HG03432 (cell line): Measurements from ENCODE around the gene PTCHD1.

ENCODE experiments used
- ATAC-seq: cut with Tn5 transposase; IDR thresholded peaks from one replicate; pipeline ENCODE4 v1.9.1; 2021; ENCODE audit warnings: mild to moderate bottlenecking, moderate library complexity; ENCODE audit not compliant: unreplicated experiment

Gene PTCHD1

DNA sequence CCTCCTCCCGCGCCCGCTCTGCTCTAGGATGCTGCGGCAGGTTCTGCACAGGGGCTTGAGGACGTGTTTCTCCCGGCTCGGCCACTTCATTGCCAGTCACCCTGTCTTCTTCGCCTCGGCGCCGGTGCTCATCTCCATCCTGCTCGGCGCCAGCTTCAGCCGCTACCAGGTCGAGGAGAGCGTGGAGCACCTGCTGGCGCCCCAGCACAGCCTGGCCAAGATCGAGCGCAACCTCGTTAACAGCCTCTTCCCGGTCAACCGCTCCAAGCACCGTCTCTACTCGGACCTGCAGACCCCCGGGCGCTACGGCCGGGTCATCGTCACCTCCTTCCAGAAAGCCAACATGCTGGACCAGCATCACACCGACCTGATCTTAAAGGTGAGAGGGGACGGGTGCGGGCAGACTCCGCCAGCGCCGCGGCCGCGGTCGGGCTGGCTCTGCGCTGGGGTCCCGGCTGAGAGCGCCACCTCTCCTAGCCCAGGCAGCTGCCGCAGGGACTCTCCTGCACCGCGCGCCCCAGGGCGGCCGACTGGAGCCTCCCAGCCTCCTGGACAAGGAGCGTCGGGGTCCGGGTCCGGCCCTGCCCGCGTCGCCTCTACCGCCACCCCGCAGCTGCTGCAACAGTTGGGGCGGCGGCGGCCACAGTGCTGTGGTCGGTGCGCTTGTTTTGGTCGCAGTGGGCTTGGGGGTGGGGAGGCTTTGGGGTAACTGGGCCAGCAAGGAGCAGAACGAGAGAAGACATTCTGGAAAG is at the start of gene PTCHD1:
Gene PTCHD1 (plus strand): TSS at position 2 of the 752 bp plus-strand sequence. CDS start 27 bp downstream, at position 29.
- ATAC-seq = no peak

- no peak for ATAC-seq
These were observed 47.9 kb upstream of the PTCHD1 start for GRCh38 chrX:23286731-23287130.

DNA sequence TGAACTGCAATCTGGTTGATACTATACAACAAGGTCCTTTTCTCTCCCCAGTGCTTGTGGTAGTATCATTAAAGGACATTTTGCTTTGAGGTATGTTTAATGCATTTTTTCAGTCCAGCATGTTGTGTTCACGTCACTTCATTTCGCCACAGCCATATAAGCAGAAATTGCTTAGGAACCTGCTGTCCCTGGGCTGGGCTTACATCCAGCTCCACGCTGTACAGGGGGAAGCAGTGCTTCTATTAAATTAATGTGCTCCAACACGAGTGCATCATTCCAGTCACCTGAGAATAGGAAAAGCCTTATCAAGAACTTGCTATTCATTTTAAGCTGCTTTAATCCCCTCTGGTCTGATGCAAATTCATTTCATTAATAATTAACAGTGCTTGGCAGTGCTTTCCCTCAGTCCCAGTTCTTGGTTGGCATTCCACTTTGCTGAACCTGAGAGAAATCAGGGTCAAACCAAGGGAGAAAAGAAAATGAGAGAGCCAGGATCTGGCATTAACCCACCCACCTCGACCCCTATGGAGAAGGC is 47.4 kb upstream of the PTCHD1 start:
- ATAC-seq = no peak

DNA sequence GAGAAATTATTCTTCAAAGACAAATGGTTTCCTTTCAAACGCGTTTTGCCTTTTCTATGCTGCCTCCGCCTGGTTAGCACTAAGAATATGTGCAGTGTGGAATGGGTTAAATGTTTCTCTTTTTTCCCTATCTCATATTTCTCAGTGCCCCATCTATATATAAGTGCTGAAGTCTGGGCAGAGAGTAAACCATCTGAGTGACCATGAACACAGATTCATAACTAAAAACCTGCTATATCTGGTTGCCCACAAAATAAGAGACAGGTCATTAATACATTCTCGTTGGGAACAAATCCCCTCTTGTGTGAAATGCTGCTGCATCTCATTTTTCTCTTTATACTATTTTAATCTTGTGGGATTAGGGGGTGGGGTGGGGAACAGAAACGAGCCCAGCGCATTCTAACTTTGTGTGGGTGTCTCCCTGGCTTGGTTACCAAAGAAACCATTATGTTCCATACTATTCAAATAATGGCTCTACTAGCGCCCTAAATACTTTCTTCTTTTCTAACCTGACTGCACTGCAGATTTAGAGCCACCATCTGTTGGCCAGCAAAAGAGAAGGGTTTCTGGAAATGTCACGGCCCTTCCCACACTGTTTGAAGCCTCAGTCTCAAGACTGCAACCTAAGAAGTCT is 42.2 kb upstream of the PTCHD1 start:
- no peak for ATAC-seq

- ATAC-seq = no peak
These were observed 41.5 kb upstream of the PTCHD1 start for GRCh38 chrX:23292988-23293651.

- no peak for ATAC-seq
These were observed 29.8 kb upstream of the PTCHD1 start for GRCh38 chrX:23304881-23305280.

- no peak for ATAC-seq
These were observed 22.9 kb upstream of the PTCHD1 start for GRCh38 chrX:23311731-23312130.

DNA sequence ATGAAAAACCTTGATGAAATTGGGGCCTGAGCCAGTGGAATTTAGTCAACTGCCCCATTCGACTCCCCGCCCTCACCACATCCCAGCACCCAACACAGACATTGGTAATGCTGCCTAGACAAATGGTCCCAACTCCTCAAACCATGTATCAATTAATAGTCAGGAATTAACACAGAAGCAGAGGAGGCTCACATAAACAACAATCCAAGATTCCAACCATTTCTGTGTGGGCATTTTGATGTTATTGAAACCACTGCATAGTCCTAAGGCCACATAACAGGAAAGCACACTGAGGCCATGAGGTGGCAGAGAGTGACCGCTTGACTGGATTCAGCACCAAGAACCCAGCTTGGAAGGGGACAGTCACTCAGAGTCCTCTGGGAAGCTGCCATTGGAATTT is 22.5 kb upstream of the PTCHD1 start:
- no peak for ATAC-seq

GRCh38 chrX:23317799-23318724 is 16.6 kb upstream of the PTCHD1 start:
- peak; percentile 78 for ATAC-seq

GRCh38 chrX:23327104-23327503 is 7.5 kb upstream of the PTCHD1 start:
- ATAC-seq = no peak

GRCh38 chrX:23331701-23332100 is 2.9 kb upstream of the PTCHD1 start:
- no peak for ATAC-seq

DNA sequence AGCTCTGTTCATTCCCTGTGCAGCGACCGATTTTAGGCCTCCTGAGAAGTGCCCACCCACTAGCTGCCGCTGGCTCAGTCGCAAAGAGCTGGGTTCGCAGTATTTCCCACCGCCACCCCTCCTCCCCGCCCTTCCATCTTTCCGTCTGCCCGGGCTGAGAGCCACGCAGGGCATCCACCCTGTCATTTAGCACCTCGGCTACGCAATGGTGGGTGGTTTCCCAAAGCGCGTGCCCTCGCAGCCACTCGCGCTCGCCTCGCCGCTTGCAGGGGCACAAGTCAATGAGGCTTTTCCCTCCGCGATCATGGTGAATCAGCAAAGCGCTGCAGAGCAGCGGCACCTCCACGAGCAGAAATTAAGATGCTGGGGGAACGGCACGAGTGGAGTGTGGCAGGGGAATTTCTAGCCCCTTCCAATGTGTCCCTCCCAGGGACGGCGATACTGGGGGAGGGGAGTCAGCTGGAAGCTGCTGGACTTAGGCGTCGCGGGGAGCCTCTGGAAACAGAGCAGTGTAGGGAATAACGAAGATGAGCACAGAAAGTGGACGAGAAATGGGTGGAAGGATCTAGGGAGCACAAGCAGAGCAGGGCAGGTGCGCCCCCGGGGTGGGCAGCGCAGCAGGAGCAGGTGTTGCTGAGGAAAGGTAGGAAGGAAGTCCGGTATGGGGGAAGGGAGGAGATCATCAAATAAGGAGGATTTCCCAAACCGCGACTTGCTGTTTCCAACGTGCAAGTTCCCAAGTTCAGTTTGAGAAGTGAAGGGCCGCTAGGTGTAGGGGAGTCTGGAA is 2.4 kb upstream of the PTCHD1 start:
- no peak for ATAC-seq

DNA sequence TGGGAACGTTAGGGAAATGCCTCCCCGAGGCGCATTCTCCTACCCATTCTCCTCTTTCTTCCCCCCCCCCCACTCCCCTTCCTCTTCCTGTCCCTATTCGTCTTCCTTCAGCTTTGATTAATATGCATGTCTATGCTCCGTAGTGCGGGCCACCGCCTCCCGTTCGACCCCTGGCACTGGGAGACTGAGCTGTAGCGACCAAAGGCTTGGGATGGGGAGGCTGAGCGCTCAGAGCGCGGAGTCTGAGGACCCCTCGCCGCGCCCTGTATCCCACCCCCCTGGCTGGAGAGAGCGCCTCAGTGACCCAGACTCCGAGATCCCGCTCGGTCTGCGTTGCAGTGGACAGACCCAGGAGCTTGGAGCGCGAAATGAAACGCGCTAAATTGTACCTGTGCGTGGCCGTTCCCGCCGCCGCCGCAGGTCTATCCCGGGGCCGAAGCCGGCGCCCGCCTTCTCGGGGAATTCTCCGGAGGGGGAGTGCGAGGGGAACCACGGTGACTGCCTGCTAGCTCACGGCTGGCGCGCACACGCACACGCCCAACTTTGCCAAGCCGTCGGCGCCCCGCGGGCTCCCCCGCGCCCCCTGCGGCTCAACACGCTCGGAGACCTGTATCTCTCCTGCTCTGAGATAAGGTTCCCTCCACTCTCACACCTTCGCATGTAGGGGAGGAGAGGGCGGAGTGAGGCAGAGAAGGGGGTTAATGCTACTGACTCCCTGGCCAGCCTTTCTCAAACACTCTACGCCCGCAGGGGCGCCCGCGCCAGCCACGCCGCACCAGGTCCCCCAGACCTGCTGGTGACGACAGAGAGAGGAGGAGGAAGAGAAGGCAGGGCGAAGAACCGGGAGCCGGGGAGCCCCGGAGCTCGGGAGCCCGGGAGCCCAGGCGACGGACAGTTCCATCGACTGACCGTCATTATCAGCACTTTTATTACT is 1.5 kb upstream of the PTCHD1 start:
- ATAC-seq = no peak

- no peak for ATAC-seq
These were observed 668 bp upstream of the PTCHD1 start for GRCh38 chrX:23333842-23334520.

DNA sequence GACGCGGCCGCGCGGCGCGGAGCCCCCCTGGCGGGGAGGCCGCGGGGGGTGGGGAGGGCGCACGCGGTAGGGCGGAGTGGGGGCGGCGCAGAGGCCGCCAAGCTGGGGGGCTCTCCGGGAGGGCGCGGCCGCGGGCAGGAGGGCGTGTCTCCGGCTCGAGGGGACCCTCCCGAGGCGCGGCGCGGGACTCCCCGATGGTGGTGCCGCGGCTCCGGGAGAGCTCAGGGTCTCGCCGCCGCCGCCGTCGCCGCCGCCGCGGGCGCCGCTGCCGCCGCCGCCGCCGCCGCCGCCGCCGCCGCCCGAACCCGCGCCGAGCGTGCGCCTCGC is 165 bp upstream of the PTCHD1 start:
- no peak for ATAC-seq

DNA sequence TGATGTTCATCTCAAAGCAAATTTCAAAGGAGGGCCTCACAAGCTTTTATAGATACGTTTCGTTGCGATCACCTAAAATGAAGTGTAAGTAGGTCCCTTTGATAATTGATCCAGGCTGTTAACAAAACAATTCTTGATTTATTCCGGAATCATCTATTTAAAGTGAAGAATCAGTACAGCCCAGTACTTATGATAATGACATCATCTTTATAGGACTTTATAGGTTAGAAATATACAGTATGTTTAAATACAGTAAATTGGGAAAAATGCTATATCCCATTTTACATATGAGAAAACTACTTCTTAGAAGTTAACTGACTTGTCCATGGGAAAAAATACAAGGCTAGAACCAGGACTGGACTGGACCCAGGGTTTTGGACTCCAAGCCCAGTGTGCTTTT is 3.7 kb downstream of the PTCHD1 start:
- no peak for ATAC-seq

GRCh38 chrX:23341452-23341851 is 6.8 kb downstream of the PTCHD1 start:
- no peak for ATAC-seq

DNA sequence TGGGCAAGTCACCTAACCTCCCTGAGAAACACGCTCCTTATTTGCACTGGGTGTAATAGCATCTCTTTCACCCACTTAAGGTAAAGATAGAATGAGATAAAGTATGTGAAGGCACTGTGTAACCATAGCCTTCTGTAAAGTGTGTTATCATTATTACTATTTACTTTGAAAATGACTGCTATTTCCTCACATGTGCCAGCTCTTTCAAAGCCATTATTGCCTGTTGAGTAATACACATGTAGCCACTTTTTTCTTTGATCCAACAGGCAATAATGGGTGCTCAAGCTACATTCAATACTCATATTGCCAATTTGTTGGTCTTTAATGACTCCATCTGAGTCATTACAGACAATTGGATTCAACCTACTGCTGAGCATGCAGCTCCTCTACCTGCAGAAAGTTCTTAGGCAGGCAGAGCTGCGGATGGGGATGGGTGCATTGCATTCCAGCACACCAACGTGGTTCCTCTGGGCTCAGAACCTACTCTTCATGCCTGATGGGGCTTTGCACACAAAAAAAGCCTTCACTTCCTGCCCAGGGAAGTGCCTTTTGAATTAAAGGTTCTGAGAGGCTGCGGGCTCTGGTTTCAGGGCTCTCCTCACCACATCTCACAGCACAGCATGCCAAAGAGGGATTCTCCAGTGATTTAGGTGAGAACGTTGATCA is 9.7 kb downstream of the PTCHD1 start:
- ATAC-seq = no peak
